ENCODE results near the gene SHLD2. TPM values are rescaled to one million over a fixed set of nuclear protein-coding genes. Genes with fewer than 3 reads are reported as not detected.

Gene SHLD2
- 27.2 and 36.4 TPM in 2 replicates for total RNA-seq

GRCh38 chr10:87094373-87095235, at the start of gene SHLD2, which contains the start of gene GLUD1:
SHLD2 (plus strand) TSS chr10:87095206; CDS start chr10:87151355, 56,149 bp downstream.
GLUD1 (minus strand) TSS chr10:87094843; CDS start chr10:87094769, 74 bp downstream.

GRCh38 chr10:87225148-87225547, 130.1 kb downstream of the SHLD2 start, which contains the start of gene NUTM2A:
NUTM2A (plus strand) TSS chr10:87225448; CDS start chr10:87225831, 383 bp downstream.

Other genes with a start within 250 kb of the SHLD2 start
- gene MMRN2, start 137.6 kb upstream of the SHLD2 start, total RNA-seq, result 4.4 and 4.7 TPM in 2 replicates
- gene SNCG, start 136.6 kb upstream of the SHLD2 start, total RNA-seq, result 9.2 and 18.7 TPM in 2 replicates
- 35.2 and 51.1 TPM in 2 replicates for gene ADIRF, start 126.7 kb upstream of the SHLD2 start, total RNA-seq
- not detected in 2 replicates for gene FAM25A, start 74.9 kb upstream of the SHLD2 start, total RNA-seq
- gene GLUD1, start 363 bp upstream of the SHLD2 start, total RNA-seq, result 308 and 324 TPM in 2 replicates
- gene NUTM2A, start 130.2 kb downstream of the SHLD2 start, total RNA-seq, result 0.20 and 0.37 TPM in 2 replicates